22Rv1 (cell line): ENCODE measurements around the gene MTNR1A.

Experiments
- CTCF ChIP-seq: fragments of 450-650 bp; IDR thresholded peaks from 2 replicates; pipeline ENCODE4 v1.5.1; 2017; ENCODE audit warnings: mild to moderate bottlenecking
- ZFX ChIP-seq: fragments of 450-650 bp; IDR thresholded peaks from 2 replicates; pipeline ENCODE4 v1.6.1; 2017; ENCODE audit warnings: antibody characterized with exemption, borderline replicate concordance

DNA sequence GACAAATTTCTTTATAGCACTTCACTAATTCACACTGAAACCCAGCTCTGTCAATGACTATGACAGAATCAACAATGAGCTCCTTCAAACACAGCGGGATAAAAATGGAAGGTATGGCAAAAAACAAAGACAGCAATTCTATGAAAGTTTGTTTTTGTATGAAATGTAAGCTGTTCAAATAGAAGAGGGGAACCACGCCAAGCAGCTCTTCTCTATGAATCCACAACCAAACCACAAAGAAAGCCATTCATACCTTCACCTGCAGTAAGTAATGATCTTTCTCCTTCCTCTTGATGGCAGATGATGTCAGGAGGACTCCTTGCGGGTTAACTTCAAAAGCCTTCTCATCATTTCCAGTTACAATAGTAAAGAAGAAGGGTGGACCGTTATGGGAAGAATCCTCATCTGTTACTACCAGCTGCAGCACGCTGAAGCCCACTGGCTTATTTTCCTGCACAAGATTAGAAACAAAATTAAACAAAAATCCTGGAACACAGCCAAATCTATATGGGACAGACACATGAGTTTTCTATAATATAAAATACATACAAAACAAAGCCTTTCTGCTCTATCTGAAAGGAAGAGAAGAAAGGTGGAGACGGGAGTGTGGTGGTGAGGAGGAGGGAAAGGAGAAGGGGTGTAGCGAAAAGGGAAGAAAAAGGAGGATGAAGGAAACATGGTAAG lies 48.9 kb upstream of the MTNR1A start:
- no peak for TF ChIP-seq CTCF
- no peak for TF ChIP-seq ZFX
